HG03439 (cell line): ENCODE measurements around the gene TRMT10A.

Experiments
- ATAC-seq: cut with Tn5 transposase; IDR thresholded peaks from one replicate; pipeline ENCODE4 v1.9.1; 2021; ENCODE audit warnings: mild to moderate bottlenecking, moderate library complexity; ENCODE audit not compliant: unreplicated experiment

TRMT10A gene

GRCh38 chr4:99563310-99564186 is at the start of gene TRMT10A:
Gene TRMT10A (minus strand): TSS chr4:99564039. CDS start chr4:99559338, 4,701 bp downstream.
- ATAC-seq: peak; percentile 97

GRCh38 chr4:99612704-99613103 is 48.9 kb upstream of the TRMT10A start:
- ATAC-seq: no peak

GRCh38 chr4:99612281-99612680 is 48.4 kb upstream of the TRMT10A start:
- ATAC-seq: no peak

- no peak for ATAC-seq
Observed at GRCh38 chr4:99610605-99611175, 46.9 kb upstream of the TRMT10A start.

GRCh38 chr4:99608417-99608816 is 44.6 kb upstream of the TRMT10A start:
- no peak for ATAC-seq

GRCh38 chr4:99606716-99607115 is 42.9 kb upstream of the TRMT10A start:
- no peak for ATAC-seq

- ATAC-seq: no peak
Observed at GRCh38 chr4:99594818-99595217, 31.0 kb upstream of the TRMT10A start.

GRCh38 chr4:99593781-99594641 is 30.2 kb upstream of the TRMT10A start:
- ATAC-seq: peak; percentile 61

- no peak for ATAC-seq
Observed at GRCh38 chr4:99591757-99592156, 27.9 kb upstream of the TRMT10A start.

GRCh38 chr4:99587803-99588202 is 24.0 kb upstream of the TRMT10A start:
- no peak for ATAC-seq

- ATAC-seq: no peak
Observed at GRCh38 chr4:99587309-99587708, 23.5 kb upstream of the TRMT10A start.

- ATAC-seq: no peak
Observed at GRCh38 chr4:99586797-99587196, 23.0 kb upstream of the TRMT10A start.

- ATAC-seq: no peak
Observed at GRCh38 chr4:99586322-99586721, 22.5 kb upstream of the TRMT10A start.

GRCh38 chr4:99585516-99585915 is 21.7 kb upstream of the TRMT10A start:
- ATAC-seq: no peak

- ATAC-seq: no peak
Observed at GRCh38 chr4:99578714-99579113, 14.9 kb upstream of the TRMT10A start.

- ATAC-seq: peak; percentile 60
Observed at GRCh38 chr4:99574530-99575324, 10.9 kb upstream of the TRMT10A start, which contains the start of gene MTTP. Gene MTTP (plus strand): TSS chr4:99574824. CDS start chr4:99574910, 86 bp downstream.

- no peak for ATAC-seq
Observed at GRCh38 chr4:99573735-99574368, 10.0 kb upstream of the TRMT10A start.

- no peak for ATAC-seq
Observed at GRCh38 chr4:99572527-99573240, 8.8 kb upstream of the TRMT10A start.

GRCh38 chr4:99571883-99572282 is 8.0 kb upstream of the TRMT10A start:
- ATAC-seq: no peak
